Activated naive CD4-positive, alpha-beta T cell treated with anti-CD3 and anti-CD28 coated beads, Interleukin-2, amount 50 U/mL, for 16 hours (primary cell): ENCODE data around the gene ITSN1.
"Not testable (repeated sequence)": the region's sequence is repeated elsewhere in the genome, so short reads cannot be mapped to it uniquely, and the experiment has no call there.

ENCODE experiments used
- DNase-seq: peaks from one replicate; pipeline ENCODE4 v3.0.0-alpha.2; 2020

Gene ITSN1

DNA sequence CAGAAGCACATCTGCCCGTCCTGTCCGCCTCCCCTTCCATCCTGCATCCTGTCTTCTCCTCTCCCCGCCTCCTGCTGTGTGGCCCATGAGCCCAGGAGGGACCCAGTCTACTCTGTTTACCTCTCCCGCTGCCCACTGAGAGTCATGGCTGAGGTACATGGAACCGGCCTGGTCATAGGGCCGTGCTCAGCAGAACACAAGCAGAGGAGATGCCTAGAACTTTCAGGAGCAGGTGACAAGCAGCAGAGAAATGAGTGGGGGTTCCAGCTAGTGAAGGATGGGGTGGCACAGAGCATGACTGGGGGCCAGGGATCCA is 202.5 kb downstream of the ITSN1 start:
- DNase-seq: no peak

GRCh38 chr21:33846141-33846540 is 203.8 kb downstream of the ITSN1 start:
- DNase-seq: no peak

DNA sequence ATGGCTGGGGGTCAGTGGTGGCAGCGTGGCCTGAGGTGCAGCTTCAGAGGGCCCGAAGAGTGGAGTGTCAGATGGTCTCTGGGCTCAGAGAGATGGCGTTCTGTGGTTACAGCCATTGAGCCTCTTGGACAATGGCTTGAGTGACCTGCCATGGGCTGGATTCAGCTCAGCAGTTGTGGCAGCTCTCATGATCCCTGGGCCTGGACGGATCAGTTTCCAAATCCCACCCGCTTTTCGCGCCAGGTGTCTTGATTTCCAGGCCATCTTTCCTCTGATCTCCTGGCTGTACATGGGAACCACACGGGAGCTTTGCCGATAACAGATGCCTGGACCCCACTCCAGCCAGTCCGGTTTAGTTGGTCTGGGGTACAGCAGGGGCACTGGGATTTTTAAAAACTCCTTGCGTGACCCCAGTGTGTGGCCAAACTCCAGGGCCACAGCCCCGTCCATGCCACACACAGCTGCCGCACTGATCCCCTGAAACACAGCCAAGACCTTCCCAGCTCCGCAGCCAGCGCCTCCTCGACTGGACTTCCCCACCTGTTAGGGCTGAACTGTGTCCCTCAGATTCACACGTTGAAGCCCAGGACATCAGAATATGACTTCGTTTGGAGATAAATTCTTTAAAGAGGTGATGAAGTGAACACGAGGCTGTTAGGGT is 205.4 kb downstream of the ITSN1 start:
- no peak for DNase-seq

GRCh38 chr21:33848249-33848953 is 206.1 kb downstream of the ITSN1 start:
- no peak for DNase-seq

DNA sequence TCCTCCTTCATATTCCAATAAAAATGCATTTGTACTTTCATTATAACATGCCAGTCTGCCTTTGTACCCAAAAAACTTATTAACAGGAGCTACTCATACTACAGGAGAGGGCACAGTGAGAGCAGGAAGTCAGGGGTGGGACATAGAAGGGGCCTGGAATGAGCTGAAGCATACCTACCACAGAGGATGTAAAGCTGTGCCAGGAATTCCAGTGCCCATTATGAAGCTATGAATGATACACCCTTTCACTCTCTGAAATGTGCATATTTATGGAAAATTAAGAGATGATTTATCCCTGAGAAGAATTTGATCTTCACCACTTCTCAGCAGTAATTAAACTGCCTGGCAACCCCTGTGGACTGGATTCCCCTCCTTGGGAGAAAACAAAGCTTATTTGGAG is 207.5 kb downstream of the ITSN1 start:
- DNase-seq: no peak

- no peak for DNase-seq
These were observed 208.1 kb downstream of the ITSN1 start for GRCh38 chr21:33850401-33850800.

DNA sequence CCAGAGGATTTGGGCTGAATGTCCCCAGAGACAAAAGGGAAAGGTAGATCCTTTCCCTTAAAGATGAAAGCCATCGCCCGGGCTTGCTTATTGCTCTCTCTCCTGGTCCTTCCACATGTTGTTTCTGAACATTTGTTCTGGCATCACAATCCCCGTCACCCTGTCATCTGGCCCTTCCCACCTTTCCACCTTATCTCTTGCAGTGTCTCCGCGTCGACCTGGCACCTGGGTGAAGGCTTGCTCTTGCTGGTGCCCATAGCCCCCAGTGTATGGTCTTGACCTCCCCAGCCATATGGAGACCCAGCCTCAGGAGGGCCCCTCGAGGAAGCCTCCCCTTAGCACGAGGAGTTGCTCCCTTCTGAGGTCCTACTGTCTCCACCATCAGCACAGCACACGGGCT is 208.7 kb downstream of the ITSN1 start:
- no peak for DNase-seq

GRCh38 chr21:33852485-33852884 is 210.2 kb downstream of the ITSN1 start:
- no peak for DNase-seq

GRCh38 chr21:33854604-33855003 is 212.3 kb downstream of the ITSN1 start:
- no peak for DNase-seq

DNA sequence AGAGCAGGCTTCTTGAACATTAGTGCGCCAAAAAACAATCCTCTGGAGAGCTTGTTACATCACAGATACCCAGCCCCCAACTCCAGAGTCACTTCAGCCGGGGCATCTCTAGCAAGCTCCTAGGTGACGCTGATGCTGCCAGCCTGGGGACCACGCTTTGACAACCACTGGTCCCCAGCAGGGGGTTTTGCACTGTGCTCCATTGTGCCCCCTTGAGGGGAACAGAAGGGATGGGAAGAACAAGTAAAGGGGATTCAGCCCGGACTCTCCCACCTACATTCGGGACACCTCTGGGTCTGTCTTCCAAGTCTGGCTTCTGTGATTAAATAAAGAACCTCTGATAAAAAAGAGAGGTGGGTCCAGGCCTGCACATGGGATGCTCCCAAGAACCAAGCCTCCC is 212.9 kb downstream of the ITSN1 start:
- no peak for DNase-seq

DNA sequence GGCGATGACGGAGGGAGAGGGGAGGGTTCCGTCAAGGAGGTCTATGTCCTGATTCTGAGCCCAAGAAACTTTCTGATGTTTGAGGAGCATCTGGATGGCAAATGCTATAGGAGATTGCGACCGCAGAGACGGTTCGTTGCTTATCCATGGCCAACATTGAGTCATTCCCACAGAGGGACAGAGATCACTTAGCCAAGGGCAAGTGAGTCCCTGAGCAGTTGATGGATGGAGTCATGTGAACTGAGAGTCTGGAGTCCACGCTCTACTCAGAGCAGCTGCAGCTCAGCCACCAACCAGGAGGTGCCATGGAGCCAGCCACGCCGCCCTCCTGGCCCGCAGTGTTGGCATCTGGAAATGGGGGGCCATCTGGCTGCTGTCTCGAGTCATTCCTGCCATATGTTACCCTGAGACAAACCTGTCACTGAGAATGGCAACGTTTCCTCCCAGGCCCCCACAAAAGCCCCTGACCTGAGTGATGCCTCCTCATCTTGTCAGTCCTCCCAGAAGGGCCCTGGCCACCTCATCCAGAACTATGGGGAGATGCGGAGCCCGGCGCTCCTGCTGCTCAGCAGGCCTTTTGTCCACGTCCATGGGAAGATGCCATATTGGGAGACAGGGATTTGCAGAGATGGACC is 214.7 kb downstream of the ITSN1 start:
- no peak for DNase-seq

GRCh38 chr21:33857846-33858666 is 215.8 kb downstream of the ITSN1 start:
- no peak for DNase-seq

DNA sequence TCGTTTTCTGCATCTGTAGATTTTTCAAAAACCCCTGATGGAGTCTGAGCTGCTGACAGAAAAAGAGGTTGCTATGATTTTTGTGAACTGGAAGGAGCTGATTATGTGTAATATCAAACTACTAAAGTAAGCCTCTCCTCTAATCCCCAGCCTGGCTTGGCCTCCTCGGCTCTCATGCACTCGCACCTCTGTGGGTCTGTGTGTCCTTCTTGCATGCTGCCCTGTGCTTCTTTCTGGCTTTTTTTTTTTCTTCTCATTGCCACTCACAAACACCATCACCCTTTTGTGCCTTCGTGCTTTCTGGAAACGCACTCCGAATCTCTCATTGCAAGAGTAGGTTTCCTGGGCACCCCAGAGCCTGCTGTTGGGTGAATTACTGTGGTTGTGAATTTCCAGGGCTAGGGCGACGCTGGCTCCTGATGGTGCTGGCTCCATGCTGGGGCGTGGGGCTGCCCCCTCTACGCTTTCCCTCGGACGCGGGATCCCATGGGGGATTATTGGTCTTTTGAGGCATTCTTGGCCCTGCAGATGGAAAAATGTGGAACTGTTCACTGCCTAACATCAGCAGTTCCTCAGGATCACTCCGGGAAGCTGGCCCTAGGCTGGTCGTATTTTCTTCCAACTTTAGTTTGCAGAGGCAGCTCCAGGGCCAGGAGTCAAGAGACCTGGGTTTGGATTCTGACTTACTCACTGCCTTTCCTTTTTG is 216.5 kb downstream of the ITSN1 start:
- DNase-seq: no peak

- no peak for DNase-seq
These were observed 217.2 kb downstream of the ITSN1 start for GRCh38 chr21:33859373-33860102.

DNA sequence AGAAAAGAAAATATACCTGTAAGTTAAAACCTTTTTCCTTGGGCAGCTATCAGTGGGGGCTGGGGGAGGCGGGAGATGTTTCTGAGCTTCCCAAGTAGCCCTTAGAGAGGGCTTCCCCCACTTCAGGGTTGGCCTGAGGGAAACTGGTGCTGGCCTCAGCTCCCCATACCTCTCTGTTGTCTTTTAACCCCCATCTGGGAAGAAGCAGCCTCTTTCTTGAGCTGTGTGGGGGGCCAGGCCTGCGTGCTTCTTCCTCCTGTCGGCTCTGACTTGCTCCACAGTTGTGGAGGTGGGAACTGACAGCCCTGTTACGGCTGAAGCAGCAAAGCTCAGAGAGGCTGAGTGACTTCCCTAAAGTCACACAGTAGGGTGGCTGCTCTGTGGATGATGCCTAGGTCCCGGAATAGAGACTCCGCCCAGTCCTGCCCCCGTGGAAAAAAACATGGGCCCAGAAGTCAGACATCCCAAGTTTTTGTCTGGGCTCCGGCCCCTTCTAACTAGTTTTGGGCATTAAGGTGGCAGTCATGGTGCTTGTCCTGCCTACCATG is 218.1 kb downstream of the ITSN1 start:
- DNase-seq: no peak

DNA sequence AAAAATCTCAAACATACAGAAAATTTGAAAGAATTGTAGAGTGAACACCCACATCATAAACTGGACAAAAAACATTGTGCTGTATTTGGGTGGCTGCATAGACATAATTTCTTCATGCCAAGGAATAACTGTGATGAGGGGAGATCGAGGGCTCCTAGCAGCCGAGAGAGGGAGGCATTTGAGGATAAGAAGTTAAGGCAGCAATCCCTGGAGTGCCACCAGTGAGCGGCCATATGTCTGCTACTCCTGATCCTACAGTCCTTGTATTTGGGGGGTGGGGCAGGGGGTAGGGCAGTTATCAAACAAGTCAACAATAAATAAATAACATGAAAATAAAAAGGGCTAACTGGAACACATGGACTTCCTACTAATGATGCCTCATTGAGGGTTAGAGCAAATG is 218.8 kb downstream of the ITSN1 start:
- DNase-seq: no peak

GRCh38 chr21:33863191-33863590 is 220.9 kb downstream of the ITSN1 start:
- not testable (repeated sequence) for DNase-seq

- DNase-seq: no peak
These were observed 221.8 kb downstream of the ITSN1 start for GRCh38 chr21:33864150-33864549.

DNA sequence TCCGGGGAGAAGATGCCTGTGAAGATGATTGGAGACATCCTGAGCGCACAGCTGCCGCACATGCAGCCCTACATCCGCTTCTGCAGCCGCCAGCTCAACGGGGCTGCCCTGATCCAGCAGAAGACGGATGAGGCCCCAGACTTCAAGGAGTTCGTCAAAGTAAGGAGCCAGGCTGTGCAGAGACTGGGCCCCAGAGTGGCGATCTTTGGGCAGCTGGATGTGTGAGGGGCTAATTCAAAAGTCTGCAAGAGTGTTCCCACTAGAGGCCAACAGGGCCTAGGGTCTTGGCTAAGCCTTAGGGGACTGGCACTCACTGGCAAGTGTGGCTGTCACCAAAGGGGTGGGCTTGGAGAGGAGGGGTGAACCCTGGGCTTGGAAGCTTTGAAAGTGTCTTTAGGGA is 222.9 kb downstream of the ITSN1 start:
- no peak for DNase-seq

GRCh38 chr21:33865996-33866575 is 223.8 kb downstream of the ITSN1 start:
- no peak for DNase-seq

DNA sequence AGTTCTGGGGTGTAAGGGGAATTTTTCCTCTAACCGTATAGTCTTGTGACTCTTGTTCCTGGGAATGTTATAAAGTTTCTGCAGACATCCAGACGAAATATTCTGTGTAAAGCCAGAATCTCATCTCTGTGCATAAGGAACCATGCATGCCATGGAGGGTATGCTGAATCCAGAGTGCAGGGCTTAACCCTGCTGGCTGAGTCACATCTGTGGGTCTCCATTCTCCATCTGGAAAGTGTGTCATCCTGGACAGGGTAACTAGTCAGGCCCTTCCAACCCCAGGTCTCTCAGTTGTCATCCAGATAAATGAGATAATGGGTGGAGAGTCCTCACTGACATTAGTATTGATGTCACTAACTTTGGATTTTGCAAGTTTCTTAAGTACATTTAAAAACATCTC is 224.5 kb downstream of the ITSN1 start:
- no peak for DNase-seq

GRCh38 chr21:33867868-33868267 is 225.6 kb downstream of the ITSN1 start:
- DNase-seq: not testable (repeated sequence)
